ENCODE measurements around the gene NDUFC1. TPM values are rescaled to one million over a fixed set of nuclear protein-coding genes. Genes with fewer than 3 reads are reported as not detected.

NDUFC1 gene
- total RNA-seq, 1 experiment from 2014 or later: 59.1 TPM

DNA sequence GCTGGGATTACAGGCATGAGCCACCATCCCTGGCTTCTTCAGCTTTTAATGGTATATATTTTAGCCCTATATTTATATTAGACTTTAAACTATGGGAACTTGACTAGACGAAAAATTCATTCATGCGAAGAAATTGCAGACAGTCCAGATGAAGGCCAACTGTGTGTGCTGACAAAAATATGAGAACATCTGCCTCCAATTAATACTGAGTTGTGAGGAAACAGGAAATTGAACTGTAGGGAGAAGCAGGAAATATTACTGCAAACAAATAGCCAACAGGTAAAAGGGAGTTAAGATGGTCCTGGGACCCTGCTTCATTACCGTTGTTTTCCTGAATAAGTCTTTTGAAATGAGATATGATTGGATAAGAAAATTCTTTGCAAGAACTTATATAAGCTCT is 48.6 kb downstream of the NDUFC1 start:
- H3K27me3 Mint-ChIP-seq (ENCODE audit: low read depth): no peaks in the 10 kb centered on the region
- H3K14ac ChIP-seq (ENCODE audit: insufficient read depth, low read length): no peak overlapping the region

More for the DNA sequence above, 48.6 kb downstream of the NDUFC1 start:
- Histone ChIP-seq H3K27ac (ENCODE audit: insufficient read length, low read depth, low read length) (no peak overlapping the region), H3K79me2 (ENCODE audit: insufficient read depth, low read length) (no peaks in the 10 kb centered on the region), H2BK120ac (ENCODE audit: low read depth, low read length, poor library complexity, severe bottlenecking) (no peak overlapping the region), H4K91ac (ENCODE audit: insufficient read length, low read depth, low read length) (no peak overlapping the region), H3K9ac (ENCODE audit: extremely low read depth, insufficient read length, low read length) (no peak overlapping the region), H4K5ac (ENCODE audit: insufficient read length, low read depth, low read length) (no peak overlapping the region), H3K27me3 (ENCODE audit: insufficient read depth, low read length) (no peaks in the 10 kb centered on the region), H3K4me1 (ENCODE audit: insufficient read depth, low read length) (no peaks in the 10 kb centered on the region), H3K9me3 (ENCODE audit: control insufficient read depth, low read depth, low read length) (no peaks in the 10 kb centered on the region), H4K20me1 (ENCODE audit: control insufficient read depth, insufficient read depth, insufficient read length) (no peaks in the 10 kb centered on the region), H2BK12ac (ENCODE audit: insufficient read length, low read depth, low read length) (no peak overlapping the region), H2BK15ac (ENCODE audit: low read depth, low read length) (no peak overlapping the region), H3K56ac (ENCODE audit: insufficient read length, low read depth, low read length) (no peak overlapping the region), H3K18ac (ENCODE audit: insufficient read length, low read depth, low read length) (no peak overlapping the region), H4K8ac (replicated peaks; ENCODE audit: insufficient read length, low read depth, low read length) (no peak overlapping the region), H3K79me1 (ENCODE audit: insufficient read depth, low read depth, low read length, poor library complexity, severe bottlenecking) (no peaks in the 10 kb centered on the region), H3K23ac (ENCODE audit: insufficient read length, low read depth, low read length) (no peak overlapping the region), H3K4me2 (ENCODE audit: insufficient read depth, insufficient read length, low read length) (no peak overlapping the region), H3K4ac (ENCODE audit: low read depth, low read length) (no peak overlapping the region), H3T11ph (ENCODE audit: low read length) (no peak overlapping the region), H2BK5ac (ENCODE audit: insufficient read length, low read length) (no peak overlapping the region), H2AK5ac (ENCODE audit: insufficient read length, low read length) (no peak overlapping the region), H2AFZ (ENCODE audit: low read length) (no peak overlapping the region), H2BK20ac (ENCODE audit: low read depth, low read length, poor library complexity, severe bottlenecking) (no peak overlapping the region), H3K23me2 (ENCODE audit: insufficient read length, low read depth, low read length, poor library complexity, severe bottlenecking) (no peaks in the 10 kb centered on the region)
- DNase-seq: no peak
- WGBS (ENCODE audit: extremely low coverage, insufficient read length, low lambda C conversion rate): no CpG with 5 or more reads among the region's 3 CpGs
- Mint-ChIP-seq H3K4me1 (0 out of 4 replicates have a peak, but pooled peaks cover 0 to 2% of the 10 kb centered on the region in 2 experiments), H3K36me3 (ENCODE audit: insufficient read depth in 1 of 3, low read depth in 3 of 3) (no peaks in the 10 kb centered on the region), H3K4me3 (no peak overlapping the region), H3K27ac (no peak overlapping the region), H3K9me3 (no peaks in the 10 kb centered on the region)
- no peak for TF ChIP-seq CTCF (conservative IDR thresholded peaks at IDR 0.05)

Data from H9 (cell line).